Measurements from ENCODE around the gene ITIH6. TPM values are rescaled to one million over a fixed set of nuclear protein-coding genes. Genes with fewer than 3 reads are reported as not detected.
"Not testable (repeated sequence)": the region's sequence is repeated elsewhere in the genome, so short reads cannot be mapped to it uniquely, and the experiment has no call there.

Gene ITIH6
- total RNA-seq, 1 experiment from 2014 or later: 0.04 TPM

DNA sequence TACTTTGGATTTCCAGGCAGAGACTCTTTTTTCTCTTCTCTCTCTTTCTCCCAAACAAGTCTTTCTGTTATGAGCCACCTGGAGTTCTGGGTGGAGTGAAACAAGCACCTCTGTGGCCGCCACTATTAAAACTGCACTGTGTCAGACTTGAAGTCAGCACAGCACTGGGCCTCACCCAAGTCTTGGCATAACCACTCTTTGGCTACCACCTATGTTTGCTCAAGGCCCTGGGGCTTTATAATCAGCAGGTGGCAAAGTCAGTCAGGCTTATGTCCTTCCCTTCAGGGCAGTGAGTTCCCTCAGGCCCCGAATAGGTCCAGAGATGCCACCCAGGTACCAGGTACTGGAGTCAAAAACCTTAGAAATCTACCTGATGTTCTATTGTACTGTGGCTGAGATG is 52.4 kb downstream of the ITIH6 start (continued):
- TF ChIP-seq, protein P1, sequence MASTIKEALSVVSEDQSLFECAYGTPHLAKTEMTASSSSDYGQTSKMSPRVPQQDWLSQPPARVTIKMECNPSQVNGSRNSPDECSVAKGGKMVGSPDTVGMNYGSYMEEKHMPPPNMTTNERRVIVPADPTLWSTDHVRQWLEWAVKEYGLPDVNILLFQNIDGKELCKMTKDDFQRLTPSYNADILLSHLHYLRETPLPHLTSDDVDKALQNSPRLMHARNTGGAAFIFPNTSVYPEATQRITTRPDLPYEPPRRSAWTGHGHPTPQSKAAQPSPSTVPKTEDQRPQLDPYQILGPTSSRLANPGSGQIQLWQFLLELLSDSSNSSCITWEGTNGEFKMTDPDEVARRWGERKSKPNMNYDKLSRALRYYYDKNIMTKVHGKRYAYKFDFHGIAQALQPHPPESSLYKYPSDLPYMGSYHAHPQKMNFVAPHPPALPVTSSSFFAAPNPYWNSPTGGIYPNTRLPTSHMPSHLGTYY (CRISPR knock-in tag; IDR thresholded peaks at IDR 0.05): no peak
- TF ChIP-seq MLX (CRISPR knock-in tag; IDR thresholded peaks at IDR 0.05) (no peak), ZNF317 (CRISPR knock-in tag; IDR thresholded peaks at IDR 0.05; ENCODE audit: borderline replicate concordance, low read depth) (no peak), ETV6 (CRISPR knock-in tag; IDR thresholded peaks at IDR 0.05) (no peak), NR2C2 (CRISPR knock-in tag; IDR thresholded peaks at IDR 0.05) (no peak), MXD4 (CRISPR knock-in tag; IDR thresholded peaks at IDR 0.05; ENCODE audit: borderline replicate concordance) (no peak)

- peaks cover 10% of the 10 kb centered on the region; the same call in 1 of the 2 replicates for H3K27me3 Mint-ChIP-seq (ENCODE audit: low read depth)
- POLR2A ChIA-PET: interaction anchor here (0.6 kb wide), 1 partner anchor 317 kb away, joined by 4 read pairs; no protein-coding TSS in a partner anchor
- H3K36me3 Mint-ChIP-seq; CTCF ChIA-PET; DNase-seq (ENCODE audit: low spot score); ATAC-seq; H3K4me1 Mint-ChIP-seq; H3K27ac Mint-ChIP-seq; H3K4me3 Mint-ChIP-seq: not testable (repeated sequence)
- H3K9me3 Mint-ChIP-seq: peaks cover 31% of the 10 kb centered on the region
Observed at GRCh38 chrX:54738567-54738966, 59.5 kb downstream of the ITIH6 start.

DNA sequence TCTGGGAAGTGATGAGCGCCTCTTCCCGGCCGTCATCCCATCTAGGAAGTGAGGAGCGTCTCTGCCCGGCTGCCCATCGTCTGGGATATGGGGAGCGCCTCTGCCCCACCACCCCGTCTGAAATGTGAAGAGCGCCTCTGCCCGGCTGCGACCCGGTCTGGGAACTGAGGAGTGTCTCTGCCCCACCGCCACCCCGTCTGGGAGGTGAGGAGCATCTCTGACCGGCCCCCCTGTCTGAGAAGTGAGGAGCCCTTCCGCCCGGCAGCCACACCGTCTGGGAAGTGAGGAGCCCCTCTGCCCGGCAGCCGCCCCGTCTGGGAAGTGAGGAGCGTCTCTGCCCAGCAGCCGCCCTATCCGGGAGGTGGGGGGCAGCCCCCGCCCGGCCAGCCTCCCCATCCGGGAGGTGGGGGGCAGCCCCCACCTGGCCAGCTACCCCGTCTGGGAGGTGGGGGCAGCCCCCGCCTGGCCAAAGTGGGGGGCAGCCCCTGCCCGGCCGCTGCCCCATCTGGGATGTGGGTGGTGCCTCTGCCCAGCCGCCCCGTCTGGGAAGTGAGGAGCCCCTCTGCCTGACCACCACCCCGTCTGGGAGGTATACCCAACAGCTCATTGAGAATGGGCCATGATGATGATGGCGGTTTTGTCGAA is 61.6 kb downstream of the ITIH6 start:
- ATAC-seq; H3K27ac Mint-ChIP-seq; H3K4me1 Mint-ChIP-seq; H3K4me3 Mint-ChIP-seq; CTCF ChIA-PET; H3K36me3 Mint-ChIP-seq; POLR2A ChIA-PET; DNase-seq (ENCODE audit: low spot score): not testable (repeated sequence)
- Mint-ChIP-seq H3K27me3 (ENCODE audit: low read depth) (peaks cover 10% of the 10 kb centered on the region; the same call in 1 of the 2 replicates), H3K9me3 (peaks cover 27% of the 10 kb centered on the region)

DNA sequence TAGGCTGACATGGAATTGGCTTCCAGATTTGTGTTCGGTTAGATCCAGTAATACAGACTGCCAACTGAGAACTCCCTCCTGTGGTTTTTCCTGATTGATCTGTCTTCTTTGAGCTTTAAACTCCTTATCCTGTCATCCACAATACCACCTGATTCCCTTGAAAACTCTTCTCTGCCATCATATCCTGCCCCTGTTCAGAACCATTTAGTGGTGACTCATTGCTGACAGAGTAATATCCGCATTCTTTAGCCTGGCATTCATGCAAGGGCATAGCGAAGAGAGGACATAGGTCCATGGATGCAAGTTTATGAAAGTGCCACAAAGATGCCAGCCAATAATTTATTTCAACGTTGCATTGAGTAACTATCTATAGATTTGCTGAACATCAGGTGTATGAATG is 76.6 kb downstream of the ITIH6 start:
- Mint-ChIP-seq H3K27ac (no peak overlapping the region), H3K27me3 (ENCODE audit: low read depth) (no peaks in the 10 kb centered on the region; the same call in none of the 2 replicates), H3K9me3 (0 out of 2 replicates have a peak, but pooled peaks cover 3% of the 10 kb centered on the region), H3K4me3 (no peak overlapping the region), H3K4me1 (peaks cover 13% of the 10 kb centered on the region), H3K36me3 (no peaks in the 10 kb centered on the region)
- no peak for ATAC-seq
- no peak for DNase-seq (ENCODE audit: low spot score)
- ChIA-PET POLR2A (no interaction called here), CTCF (interaction anchor here (0.8 to 1.4 kb wide), 2 partner anchors 9 to 65 kb away, joined by 3 read pairs; no protein-coding TSS in a partner anchor)
- no peak for TF ChIP-seq SMAD4 (CRISPR knock-in tag; IDR thresholded peaks at IDR 0.05)
- TF ChIP-seq NR3C1 (CRISPR knock-in tag; conservative IDR thresholded peaks at IDR 0.05; ENCODE audit: low read depth): no peak
- TF ChIP-seq ZNF263 (CRISPR knock-in tag; IDR thresholded peaks at IDR 0.05; ENCODE audit: low read depth): no peak
- TF ChIP-seq EMX1 (CRISPR knock-in tag; IDR thresholded peaks at IDR 0.05): no peak
- no peak for TF ChIP-seq ARID4B (CRISPR knock-in tag; IDR thresholded peaks at IDR 0.05; ENCODE audit: borderline replicate concordance)
- no peak for TF ChIP-seq IRF1 (CRISPR knock-in tag; IDR thresholded peaks at IDR 0.05)
- TF ChIP-seq, protein P2, sequence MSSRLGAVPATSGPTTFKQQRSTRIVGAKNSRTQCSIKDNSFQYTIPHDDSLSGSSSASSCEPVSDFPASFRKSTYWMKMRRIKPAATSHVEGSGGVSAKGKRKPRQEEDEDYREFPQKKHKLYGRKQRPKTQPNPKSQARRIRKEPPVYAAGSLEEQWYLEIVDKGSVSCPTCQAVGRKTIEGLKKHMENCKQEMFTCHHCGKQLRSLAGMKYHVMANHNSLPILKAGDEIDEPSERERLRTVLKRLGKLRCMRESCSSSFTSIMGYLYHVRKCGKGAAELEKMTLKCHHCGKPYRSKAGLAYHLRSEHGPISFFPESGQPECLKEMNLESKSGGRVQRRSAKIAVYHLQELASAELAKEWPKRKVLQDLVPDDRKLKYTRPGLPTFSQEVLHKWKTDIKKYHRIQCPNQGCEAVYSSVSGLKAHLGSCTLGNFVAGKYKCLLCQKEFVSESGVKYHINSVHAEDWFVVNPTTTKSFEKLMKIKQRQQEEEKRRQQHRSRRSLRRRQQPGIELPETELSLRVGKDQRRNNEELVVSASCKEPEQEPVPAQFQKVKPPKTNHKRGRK (CRISPR knock-in tag; IDR thresholded peaks at IDR 0.05; ENCODE audit: borderline replicate concordance): no peak
- no peak for TF ChIP-seq CREB1 (CRISPR knock-in tag; IDR thresholded peaks at IDR 0.05)
- no peak for TF ChIP-seq IRF2 (CRISPR knock-in tag; IDR thresholded peaks at IDR 0.05; ENCODE audit: borderline replicate concordance, low read depth)
- no peak for TF ChIP-seq CREM (CRISPR knock-in tag; IDR thresholded peaks at IDR 0.05)
- TF ChIP-seq, protein P3, sequence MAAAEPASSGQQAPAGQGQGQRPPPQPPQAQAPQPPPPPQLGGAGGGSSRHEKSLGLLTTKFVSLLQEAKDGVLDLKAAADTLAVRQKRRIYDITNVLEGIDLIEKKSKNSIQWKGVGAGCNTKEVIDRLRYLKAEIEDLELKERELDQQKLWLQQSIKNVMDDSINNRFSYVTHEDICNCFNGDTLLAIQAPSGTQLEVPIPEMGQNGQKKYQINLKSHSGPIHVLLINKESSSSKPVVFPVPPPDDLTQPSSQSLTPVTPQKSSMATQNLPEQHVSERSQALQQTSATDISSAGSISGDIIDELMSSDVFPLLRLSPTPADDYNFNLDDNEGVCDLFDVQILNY (CRISPR knock-in tag; IDR thresholded peaks at IDR 0.05): no peak
